ENCODE data around the gene RPAP3.

RPAP3 gene

GRCh38 chr12:47742253-47742825 is 36.5 kb upstream of the RPAP3 start:
- DNase-seq, result peak; percentile 60

- peak; percentile 99 for DNase-seq
Observed at GRCh38 chr12:47741340-47741703, 35.5 kb upstream of the RPAP3 start.

- DNase-seq, result peak; percentile 58
Observed at GRCh38 chr12:47740606-47741339, 34.9 kb upstream of the RPAP3 start.

- DNase-seq, result no peak
Observed at GRCh38 chr12:47739979-47740378, 34.1 kb upstream of the RPAP3 start.

- no peak for DNase-seq
Observed at GRCh38 chr12:47739297-47739696, 33.5 kb upstream of the RPAP3 start.

GRCh38 chr12:47737936-47738594 is 32.2 kb upstream of the RPAP3 start:
- DNase-seq, result no peak

GRCh38 chr12:47736877-47737676 is 31.2 kb upstream of the RPAP3 start:
- peak; percentile 34 for DNase-seq

GRCh38 chr12:47736216-47736615 is 30.4 kb upstream of the RPAP3 start:
- DNase-seq, result no peak

- DNase-seq, result no peak
Observed at GRCh38 chr12:47735649-47736048, 29.8 kb upstream of the RPAP3 start.

GRCh38 chr12:47734725-47735480 is 29.1 kb upstream of the RPAP3 start:
- peak; percentile 42 for DNase-seq

GRCh38 chr12:47733142-47733541 is 27.3 kb upstream of the RPAP3 start:
- DNase-seq, result no peak

- DNase-seq, result no peak
Observed at GRCh38 chr12:47732504-47732903, 26.7 kb upstream of the RPAP3 start.

- no peak for DNase-seq
Observed at GRCh38 chr12:47731723-47732122, 25.9 kb upstream of the RPAP3 start.

GRCh38 chr12:47730341-47730744 is 24.5 kb upstream of the RPAP3 start:
- DNase-seq, result peak; percentile 75

GRCh38 chr12:47729233-47729632 is 23.4 kb upstream of the RPAP3 start:
- no peak for DNase-seq

GRCh38 chr12:47725893-47726292 is 20.1 kb upstream of the RPAP3 start:
- DNase-seq, result no peak

- DNase-seq, result no peak
Observed at GRCh38 chr12:47725091-47725772, 19.4 kb upstream of the RPAP3 start, which contains the start of gene ENDOU. ENDOU (minus strand) TSS chr12:47725490; CDS start chr12:47725413, 77 bp downstream.

- DNase-seq, result no peak
Observed at GRCh38 chr12:47722941-47723631, 17.3 kb upstream of the RPAP3 start.

GRCh38 chr12:47722136-47722834 is 16.5 kb upstream of the RPAP3 start:
- DNase-seq, result no peak

GRCh38 chr12:47721431-47721973 is 15.7 kb upstream of the RPAP3 start:
- DNase-seq, result no peak
